Large intestine (tissue), 3 donors: ENCODE data around the gene SCUBE3. TPM values are rescaled to one million over a fixed set of nuclear protein-coding genes. Genes with fewer than 3 reads are reported as not detected.

Experiments
- DNase-seq, 2 donors: peaks; one replicate each; pipeline versions ENCODE4 v3.0.0 to v3.0.0-alpha.2; 2013
- H3K27ac ChIP-seq: one replicate; pipeline ENCODE4 v1.5.1; 2013; ENCODE audit warnings: low read length
- H3K27me3 ChIP-seq: 2 replicates; pipeline ENCODE4 v1.6.1; 2013; ENCODE audit warnings: low read length; ENCODE audit not compliant: control insufficient read depth, insufficient read depth
- H3K36me3 ChIP-seq: 2 replicates; pipeline ENCODE4 v1.6.1; 2013; ENCODE audit warnings: low read length; ENCODE audit not compliant: control insufficient read depth, insufficient read depth
- H3K4me1 ChIP-seq: one replicate; pipeline ENCODE4 v1.6.1; 2013; ENCODE audit warnings: low read length; ENCODE audit not compliant: control insufficient read depth, insufficient read depth
- H3K4me3 ChIP-seq: one replicate; pipeline ENCODE4 v1.5.1; 2013; ENCODE audit warnings: low read length
- H3K9me3 ChIP-seq: one replicate; pipeline ENCODE4 v1.6.1; 2013; ENCODE audit warnings: mild to moderate bottlenecking, low read depth, low read length, moderate library complexity; ENCODE audit not compliant: control insufficient read depth
- WGBS: methylation state at CpG from one replicate; pipeline ENCODE4 v1.1.5; 2013; ENCODE audit warnings: low lambda C conversion rate; ENCODE audit not compliant: insufficient coverage; 5-methylcytosine and 5-hydroxymethylcytosine counted together
- polyA plus RNA-seq: library from polyadenylated mRNA; unstranded; fragments of 120-200 nt; gene quantifications from one replicate; pipeline ENCODE4 v1.2.1, GENCODE V29; 2013

SCUBE3 gene
- polyA plus RNA-seq, 1 donor: 3.3 TPM

GRCh38 chr6:35191889-35192288 is 21.9 kb upstream of the SCUBE3 start:
- DNase-seq: no peak
- no CpG with 5 or more reads among the region's 11 CpGs for WGBS
- Histone ChIP-seq H3K4me1 (no peaks in the 10 kb centered on the region), H3K4me3 (no peak overlapping the region), H3K27me3 (no peaks in the 10 kb centered on the region), H3K9me3 (no peaks in the 10 kb centered on the region), H3K36me3 (no peaks in the 10 kb centered on the region), H3K27ac (no peak overlapping the region)

GRCh38 chr6:35192301-35192860 is 21.4 kb upstream of the SCUBE3 start:
- H3K4me1 ChIP-seq: no peaks in the 10 kb centered on the region
- WGBS: no CpG with 5 or more reads among the region's 9 CpGs
- H3K4me3 ChIP-seq: no peak overlapping the region
- no peaks in the 10 kb centered on the region for H3K36me3 ChIP-seq
- peaks cover under 1% of the 10 kb centered on the region for H3K9me3 ChIP-seq
- H3K27ac ChIP-seq: no peak overlapping the region
- DNase-seq: no peak
- no peaks in the 10 kb centered on the region for H3K27me3 ChIP-seq

GRCh38 chr6:35194390-35194789 is 19.4 kb upstream of the SCUBE3 start:
- H3K4me3 ChIP-seq: no peak overlapping the region
- no CpG with 5 or more reads among the region's 5 CpGs for WGBS
- DNase-seq: no peak
- H3K9me3 ChIP-seq: peaks cover 3% of the 10 kb centered on the region
- no peak overlapping the region for H3K27ac ChIP-seq
- H3K36me3 ChIP-seq: no peaks in the 10 kb centered on the region
- H3K4me1 ChIP-seq: no peaks in the 10 kb centered on the region
- H3K27me3 ChIP-seq: no peaks in the 10 kb centered on the region

- no peak overlapping the region for H3K27ac ChIP-seq
- H3K4me1 ChIP-seq: no peaks in the 10 kb centered on the region
- no peak overlapping the region for H3K4me3 ChIP-seq
- no peaks in the 10 kb centered on the region for H3K36me3 ChIP-seq
- 80% methylated on average over 1 of the region's 3 CpGs for WGBS
- peaks cover 3% of the 10 kb centered on the region for H3K9me3 ChIP-seq
- no peak for DNase-seq
- no peaks in the 10 kb centered on the region for H3K27me3 ChIP-seq
These were observed 18.5 kb upstream of the SCUBE3 start for GRCh38 chr6:35195120-35195780.

GRCh38 chr6:35197196-35197595 is 16.6 kb upstream of the SCUBE3 start:
- Histone ChIP-seq H3K27ac (no peak overlapping the region), H3K4me1 (no peaks in the 10 kb centered on the region), H3K36me3 (no peaks in the 10 kb centered on the region), H3K27me3 (no peaks in the 10 kb centered on the region), H3K9me3 (peaks cover 3% of the 10 kb centered on the region), H3K4me3 (no peak overlapping the region)
- DNase-seq: no peak
- WGBS: 94% methylated on average over 3 of the region's 5 CpGs

GRCh38 chr6:35199866-35200265 is 13.9 kb upstream of the SCUBE3 start:
- peaks cover 5% of the 10 kb centered on the region for H3K27me3 ChIP-seq
- H3K36me3 ChIP-seq: no peaks in the 10 kb centered on the region
- H3K4me3 ChIP-seq: no peak overlapping the region
- peaks cover 3% of the 10 kb centered on the region for H3K9me3 ChIP-seq
- 100% methylated on average over 1 of the region's 2 CpGs for WGBS
- H3K27ac ChIP-seq: no peak overlapping the region
- H3K4me1 ChIP-seq: no peaks in the 10 kb centered on the region
- DNase-seq: no peak

GRCh38 chr6:35202066-35202546 is 11.7 kb upstream of the SCUBE3 start:
- H3K27me3 ChIP-seq: peaks cover 14% of the 10 kb centered on the region
- no peaks in the 10 kb centered on the region for H3K36me3 ChIP-seq
- no peak for DNase-seq
- no CpG with 5 or more reads among the region's 6 CpGs for WGBS
- peaks cover 3% of the 10 kb centered on the region for H3K9me3 ChIP-seq
- H3K4me1 ChIP-seq: no peaks in the 10 kb centered on the region
- H3K4me3 ChIP-seq: no peak overlapping the region
- no peak overlapping the region for H3K27ac ChIP-seq

GRCh38 chr6:35203152-35203670 is 10.5 kb upstream of the SCUBE3 start:
- DNase-seq: no peak
- Histone ChIP-seq H3K36me3 (no peaks in the 10 kb centered on the region), H3K9me3 (no peaks in the 10 kb centered on the region), H3K4me1 (no peaks in the 10 kb centered on the region), H3K27me3 (peaks cover 17% of the 10 kb centered on the region), H3K27ac (no peak overlapping the region), H3K4me3 (no peak overlapping the region)
- WGBS: no CpG with 5 or more reads among the region's 7 CpGs

- Histone ChIP-seq H3K9me3 (no peaks in the 10 kb centered on the region), H3K27ac (no peak overlapping the region), H3K4me3 (no peak overlapping the region), H3K4me1 (no peaks in the 10 kb centered on the region), H3K27me3 (peaks cover 17% of the 10 kb centered on the region), H3K36me3 (no peaks in the 10 kb centered on the region)
- no peak for DNase-seq
- WGBS: no CpG with 5 or more reads among the region's 2 CpGs
These were observed 10.1 kb upstream of the SCUBE3 start for GRCh38 chr6:35203680-35204079.

GRCh38 chr6:35206346-35206745 is 7.4 kb upstream of the SCUBE3 start:
- DNase-seq: no peak
- H3K9me3 ChIP-seq: no peaks in the 10 kb centered on the region
- 83% methylated on average over 1 of the region's 1 CpG for WGBS
- H3K27ac ChIP-seq: no peak overlapping the region
- H3K4me1 ChIP-seq: no peaks in the 10 kb centered on the region
- H3K36me3 ChIP-seq: no peaks in the 10 kb centered on the region
- no peak overlapping the region for H3K4me3 ChIP-seq
- H3K27me3 ChIP-seq: peaks cover 29% of the 10 kb centered on the region

- peaks cover 48% of the 10 kb centered on the region for H3K27me3 ChIP-seq
- H3K36me3 ChIP-seq: no peaks in the 10 kb centered on the region
- peaks cover 4% of the 10 kb centered on the region for H3K4me1 ChIP-seq
- WGBS: no CpG with 5 or more reads among the region's 4 CpGs
- H3K9me3 ChIP-seq: peaks cover 2% of the 10 kb centered on the region
- no peak overlapping the region for H3K4me3 ChIP-seq
- H3K27ac ChIP-seq: no peak overlapping the region
- no peak for DNase-seq
These were observed 5.3 kb upstream of the SCUBE3 start for GRCh38 chr6:35208419-35208818.
